ENCODE data around the gene INPP4A. TPM values are rescaled to one million over a fixed set of nuclear protein-coding genes. Genes with fewer than 3 reads are reported as not detected.

INPP4A gene
- total and polyA plus RNA-seq, 10 of the 15 experiments (the other 5 are each of a cell fraction or from before 2014, with no cell fraction given): 4.7 to 62.3 (median 36.9) TPM

DNA sequence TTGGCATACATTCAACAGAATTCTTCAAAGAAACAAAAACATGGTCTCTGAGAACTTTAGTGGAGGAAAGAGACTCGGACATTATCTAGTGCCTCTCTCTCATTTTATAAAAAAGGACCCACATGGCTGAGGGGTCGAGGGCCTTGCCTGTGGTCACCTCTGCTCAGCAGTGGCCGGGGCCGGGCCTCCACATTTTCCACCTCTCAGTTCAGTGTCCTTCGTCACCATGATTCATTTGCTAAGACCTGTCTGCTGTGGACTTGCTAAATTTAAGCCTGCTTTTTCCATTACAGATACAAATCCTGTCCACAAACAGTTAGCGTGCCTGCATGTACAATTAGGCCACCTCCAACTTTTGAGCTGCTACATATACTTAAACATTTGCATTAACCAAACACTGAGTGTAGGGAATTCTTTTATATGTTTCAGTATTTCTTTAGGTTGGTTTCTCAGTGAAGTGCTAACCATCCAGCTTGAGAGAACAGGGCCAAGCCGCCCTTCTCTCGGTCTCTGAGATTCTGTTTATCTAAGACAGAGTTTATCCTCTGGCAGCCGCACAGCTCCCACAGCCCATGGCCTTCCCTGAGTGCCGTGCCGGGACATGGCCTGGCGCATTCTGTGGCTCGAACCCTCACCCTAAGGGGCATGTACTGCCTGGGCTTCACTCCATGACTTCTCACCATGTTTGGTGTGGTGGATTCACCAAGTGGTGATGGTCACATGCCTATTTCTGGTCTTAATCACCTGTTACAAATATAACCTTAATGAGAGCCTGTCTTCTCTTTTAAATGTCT lies 117.4 kb downstream of the INPP4A start (continued):
- TF ChIP-seq, protein P1, sequence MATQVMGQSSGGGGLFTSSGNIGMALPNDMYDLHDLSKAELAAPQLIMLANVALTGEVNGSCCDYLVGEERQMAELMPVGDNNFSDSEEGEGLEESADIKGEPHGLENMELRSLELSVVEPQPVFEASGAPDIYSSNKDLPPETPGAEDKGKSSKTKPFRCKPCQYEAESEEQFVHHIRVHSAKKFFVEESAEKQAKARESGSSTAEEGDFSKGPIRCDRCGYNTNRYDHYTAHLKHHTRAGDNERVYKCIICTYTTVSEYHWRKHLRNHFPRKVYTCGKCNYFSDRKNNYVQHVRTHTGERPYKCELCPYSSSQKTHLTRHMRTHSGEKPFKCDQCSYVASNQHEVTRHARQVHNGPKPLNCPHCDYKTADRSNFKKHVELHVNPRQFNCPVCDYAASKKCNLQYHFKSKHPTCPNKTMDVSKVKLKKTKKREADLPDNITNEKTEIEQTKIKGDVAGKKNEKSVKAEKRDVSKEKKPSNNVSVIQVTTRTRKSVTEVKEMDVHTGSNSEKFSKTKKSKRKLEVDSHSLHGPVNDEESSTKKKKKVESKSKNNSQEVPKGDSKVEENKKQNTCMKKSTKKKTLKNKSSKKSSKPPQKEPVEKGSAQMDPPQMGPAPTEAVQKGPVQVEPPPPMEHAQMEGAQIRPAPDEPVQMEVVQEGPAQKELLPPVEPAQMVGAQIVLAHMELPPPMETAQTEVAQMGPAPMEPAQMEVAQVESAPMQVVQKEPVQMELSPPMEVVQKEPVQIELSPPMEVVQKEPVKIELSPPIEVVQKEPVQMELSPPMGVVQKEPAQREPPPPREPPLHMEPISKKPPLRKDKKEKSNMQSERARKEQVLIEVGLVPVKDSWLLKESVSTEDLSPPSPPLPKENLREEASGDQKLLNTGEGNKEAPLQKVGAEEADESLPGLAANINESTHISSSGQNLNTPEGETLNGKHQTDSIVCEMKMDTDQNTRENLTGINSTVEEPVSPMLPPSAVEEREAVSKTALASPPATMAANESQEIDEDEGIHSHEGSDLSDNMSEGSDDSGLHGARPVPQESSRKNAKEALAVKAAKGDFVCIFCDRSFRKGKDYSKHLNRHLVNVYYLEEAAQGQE (IDR thresholded peaks at IDR 0.05; ENCODE audit: low read depth, low read length): no peak
- no peak for TF ChIP-seq SIN3A (IDR thresholded peaks at IDR 0.05; ENCODE audit: low read depth, low read length)
- no peak for TF ChIP-seq NR2F1 (conservative IDR thresholded peaks at IDR 0.05)
- no peak for TF ChIP-seq MEF2B (IDR thresholded peaks at IDR 0.05; ENCODE audit: partially characterized antibody, poor library complexity, severe bottlenecking)
- TF ChIP-seq WRNIP1 (IDR thresholded peaks at IDR 0.05; ENCODE audit: borderline replicate concordance, low read depth, low read length): no peak
- TF ChIP-seq, protein P2, sequence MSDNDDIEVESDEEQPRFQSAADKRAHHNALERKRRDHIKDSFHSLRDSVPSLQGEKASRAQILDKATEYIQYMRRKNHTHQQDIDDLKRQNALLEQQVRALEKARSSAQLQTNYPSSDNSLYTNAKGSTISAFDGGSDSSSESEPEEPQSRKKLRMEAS (IDR thresholded peaks at IDR 0.05; ENCODE audit: low read depth, low read length): no peak
- TF ChIP-seq, protein P3, sequence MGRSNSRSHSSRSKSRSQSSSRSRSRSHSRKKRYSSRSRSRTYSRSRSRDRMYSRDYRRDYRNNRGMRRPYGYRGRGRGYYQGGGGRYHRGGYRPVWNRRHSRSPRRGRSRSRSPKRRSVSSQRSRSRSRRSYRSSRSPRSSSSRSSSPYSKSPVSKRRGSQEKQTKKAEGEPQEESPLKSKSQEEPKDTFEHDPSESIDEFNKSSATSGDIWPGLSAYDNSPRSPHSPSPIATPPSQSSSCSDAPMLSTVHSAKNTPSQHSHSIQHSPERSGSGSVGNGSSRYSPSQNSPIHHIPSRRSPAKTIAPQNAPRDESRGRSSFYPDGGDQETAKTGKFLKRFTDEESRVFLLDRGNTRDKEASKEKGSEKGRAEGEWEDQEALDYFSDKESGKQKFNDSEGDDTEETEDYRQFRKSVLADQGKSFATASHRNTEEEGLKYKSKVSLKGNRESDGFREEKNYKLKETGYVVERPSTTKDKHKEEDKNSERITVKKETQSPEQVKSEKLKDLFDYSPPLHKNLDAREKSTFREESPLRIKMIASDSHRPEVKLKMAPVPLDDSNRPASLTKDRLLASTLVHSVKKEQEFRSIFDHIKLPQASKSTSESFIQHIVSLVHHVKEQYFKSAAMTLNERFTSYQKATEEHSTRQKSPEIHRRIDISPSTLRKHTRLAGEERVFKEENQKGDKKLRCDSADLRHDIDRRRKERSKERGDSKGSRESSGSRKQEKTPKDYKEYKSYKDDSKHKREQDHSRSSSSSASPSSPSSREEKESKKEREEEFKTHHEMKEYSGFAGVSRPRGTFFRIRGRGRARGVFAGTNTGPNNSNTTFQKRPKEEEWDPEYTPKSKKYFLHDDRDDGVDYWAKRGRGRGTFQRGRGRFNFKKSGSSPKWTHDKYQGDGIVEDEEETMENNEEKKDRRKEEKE (IDR thresholded peaks at IDR 0.05): no peak

Measured in GM12878 (cell line).